GM19025 (cell line): Measurements from ENCODE around the gene KCND3.

ENCODE experiments used
- ATAC-seq: cut with Tn5 transposase; IDR thresholded peaks from one replicate; pipeline ENCODE4 v1.9.1; 2021; ENCODE audit warnings: mild to moderate bottlenecking, low read depth, moderate library complexity; ENCODE audit not compliant: unreplicated experiment

KCND3 gene

DNA sequence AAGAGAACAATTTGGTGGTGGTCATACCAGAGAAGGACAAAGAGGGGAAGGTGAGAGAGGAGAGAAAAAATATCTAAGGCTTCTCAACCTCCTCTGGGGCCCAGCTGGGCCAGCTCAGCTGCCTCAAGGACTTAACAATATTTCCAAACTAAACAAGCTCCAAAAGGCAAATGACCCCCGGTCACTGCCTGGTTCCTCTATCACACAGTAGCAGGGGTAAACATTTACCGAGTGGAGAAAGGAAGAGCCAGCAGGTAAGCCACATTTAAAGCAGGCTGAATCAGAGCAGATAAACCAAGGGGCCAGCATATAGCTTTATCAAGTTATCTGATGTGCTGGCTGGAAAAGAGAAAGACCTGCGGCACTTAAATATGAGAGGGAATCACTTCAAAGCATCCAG lies 102.1 kb downstream of the KCND3 start:
- no peak for ATAC-seq

DNA sequence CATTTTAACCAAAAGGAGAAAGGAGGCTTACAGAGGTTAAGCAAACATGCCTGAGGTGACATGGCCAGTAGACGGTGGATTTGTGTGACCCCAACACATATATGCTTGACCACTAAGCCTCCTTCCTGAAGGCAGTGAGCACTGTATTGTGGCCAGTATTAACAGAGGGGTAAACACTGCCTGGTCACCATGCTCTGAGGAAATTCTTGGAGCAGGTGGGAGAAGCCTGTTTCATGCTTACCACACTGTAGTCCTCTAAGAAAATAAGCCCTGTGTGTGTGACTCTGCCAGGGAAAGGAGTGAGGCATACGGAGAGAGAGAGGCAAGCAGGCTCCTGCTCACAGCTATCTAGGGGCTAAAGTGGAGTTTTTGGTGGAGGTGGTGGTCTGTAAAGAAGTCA lies 102.7 kb downstream of the KCND3 start:
- ATAC-seq, result no peak

DNA sequence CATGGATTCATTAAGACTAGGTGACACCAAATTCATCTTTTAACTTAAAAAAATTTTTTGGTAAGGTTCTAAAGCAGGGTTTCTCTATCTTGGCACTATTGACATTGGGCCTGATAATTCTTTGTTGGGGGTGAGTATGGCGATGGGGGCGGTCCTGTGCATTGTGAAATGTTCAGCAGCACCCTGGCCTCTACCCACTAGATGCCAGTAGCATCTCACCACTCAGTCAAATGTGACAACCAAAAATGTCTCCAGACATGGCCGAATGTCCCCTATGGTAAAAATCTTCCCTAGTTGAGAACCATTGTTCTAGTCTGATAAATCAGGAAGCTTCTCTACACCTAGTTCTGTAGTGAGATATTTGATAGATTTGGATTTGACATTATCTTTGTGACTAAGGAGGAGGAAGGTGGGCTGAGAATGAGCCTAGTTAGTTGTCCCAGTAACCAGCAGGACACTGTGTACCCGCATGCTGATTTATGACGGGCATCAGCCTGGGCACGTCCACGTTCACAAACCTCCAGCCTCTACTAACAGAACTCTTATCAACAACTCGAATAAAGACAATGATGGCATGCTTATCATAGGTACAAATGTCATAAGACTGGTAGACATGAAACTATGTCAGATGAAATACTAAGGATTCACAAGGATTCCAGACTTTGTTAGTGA lies 104.6 kb downstream of the KCND3 start:
- no peak for ATAC-seq

DNA sequence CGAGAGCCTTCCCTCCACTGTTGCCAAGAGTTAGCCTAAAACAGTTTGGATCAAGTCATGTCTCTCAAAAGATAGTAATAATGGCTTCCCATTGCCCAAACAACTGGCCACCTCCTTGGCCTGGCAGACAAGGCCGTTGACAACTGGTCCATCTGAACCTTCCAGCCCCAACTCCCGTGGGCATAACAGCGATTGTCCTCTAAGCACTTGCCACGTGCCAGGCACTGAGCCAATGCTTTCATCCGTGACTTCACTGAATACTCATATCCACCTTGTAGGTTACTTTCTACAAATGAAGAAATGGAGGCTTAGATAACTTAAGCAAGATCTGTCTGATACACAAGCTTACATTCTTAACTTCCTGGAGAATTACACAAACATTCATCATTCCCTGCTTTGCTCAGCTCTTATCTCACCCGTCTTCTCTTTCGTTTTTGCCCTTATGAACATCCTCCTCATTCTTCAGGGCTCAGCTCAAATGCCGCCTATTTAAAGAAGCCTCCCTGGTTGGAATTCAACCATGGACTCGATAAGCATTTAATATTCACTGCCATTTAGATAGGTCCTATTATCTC lies 106.4 kb downstream of the KCND3 start:
- no peak for ATAC-seq

DNA sequence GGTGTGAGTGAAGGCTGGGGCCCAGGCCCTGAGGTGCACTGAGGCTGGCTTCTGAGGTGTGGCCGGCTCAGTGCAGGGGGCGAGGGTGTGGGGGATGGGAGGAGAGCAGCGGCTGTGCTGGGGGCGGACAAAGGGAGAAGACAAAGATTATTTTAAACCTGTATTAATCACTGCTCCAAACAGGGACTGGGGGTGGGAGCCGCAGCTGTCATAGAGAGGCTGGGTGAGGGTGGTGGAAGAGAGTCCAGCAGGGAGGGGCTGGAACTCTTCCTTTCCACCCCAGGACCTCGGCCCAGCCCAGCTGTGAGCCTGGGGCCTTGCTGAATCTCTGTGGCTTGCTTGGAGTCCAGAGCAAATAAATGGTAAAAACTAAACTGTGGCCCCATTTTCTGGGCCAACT lies 106.9 kb downstream of the KCND3 start:
- ATAC-seq, result no peak

DNA sequence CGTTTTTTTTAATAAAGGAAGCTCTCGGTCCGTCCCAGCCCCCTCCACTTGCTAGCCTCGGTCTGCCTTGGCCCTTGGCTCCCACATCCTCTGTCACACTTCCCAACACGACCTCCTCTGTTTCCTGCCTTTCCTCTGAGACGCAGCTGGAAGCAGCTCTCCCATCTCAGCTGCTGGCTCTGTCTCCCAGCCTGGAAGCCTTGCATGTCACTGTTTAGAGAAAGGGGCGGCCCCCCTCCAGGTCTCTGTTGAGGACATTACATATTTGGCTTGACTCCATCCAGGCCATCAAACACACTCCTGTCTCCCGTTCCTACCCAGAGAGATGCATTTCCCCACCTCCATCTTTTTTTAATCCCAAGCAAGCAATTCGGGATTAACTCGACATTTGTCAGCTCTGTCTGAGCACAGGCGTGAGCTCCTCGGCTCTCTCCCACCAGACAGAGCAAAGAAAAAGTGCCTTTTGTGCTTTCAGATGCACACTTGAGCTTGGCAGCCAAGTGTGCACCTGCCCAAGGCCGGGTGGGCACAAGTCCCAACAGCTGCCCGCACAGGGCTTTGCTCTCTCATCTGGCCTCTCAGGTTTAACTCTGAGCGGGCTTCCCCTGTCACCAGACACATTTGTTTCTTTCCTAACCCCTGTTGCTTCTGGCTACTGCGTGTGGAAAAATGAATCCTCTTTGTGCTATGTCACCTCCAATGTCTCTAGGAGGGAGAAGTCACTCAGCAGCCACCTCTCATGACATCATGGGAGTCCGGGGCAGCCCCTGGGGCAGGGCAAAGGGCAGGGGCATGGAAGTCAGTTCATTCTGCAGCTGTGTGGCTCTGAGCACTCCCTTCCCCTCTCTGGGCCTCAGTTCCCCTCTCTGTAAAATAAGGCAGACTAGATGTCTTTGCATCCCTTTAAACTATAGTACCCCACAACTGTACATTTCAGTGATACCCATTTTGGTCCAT lies 108.3 kb downstream of the KCND3 start:
- no peak for ATAC-seq

DNA sequence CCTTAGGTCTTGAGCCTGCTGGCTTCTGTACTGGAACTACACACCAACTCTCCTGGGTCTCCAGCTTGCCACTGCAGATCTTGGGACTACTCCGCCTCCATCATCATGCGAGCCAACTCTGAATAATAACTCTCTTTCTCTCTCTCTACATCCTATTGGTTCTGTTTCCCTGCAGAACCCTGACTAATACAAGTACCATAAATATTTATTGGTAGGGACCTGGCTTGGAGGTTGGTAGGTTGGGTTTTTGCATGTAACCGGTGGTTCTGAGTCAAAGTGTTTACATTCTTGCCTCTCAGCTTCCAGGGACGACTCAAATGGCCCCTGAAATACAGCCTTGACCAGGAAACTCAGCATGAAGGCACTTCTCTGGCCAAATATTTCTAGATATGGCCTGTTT lies 110.4 kb downstream of the KCND3 start:
- ATAC-seq, result peak; percentile 19

DNA sequence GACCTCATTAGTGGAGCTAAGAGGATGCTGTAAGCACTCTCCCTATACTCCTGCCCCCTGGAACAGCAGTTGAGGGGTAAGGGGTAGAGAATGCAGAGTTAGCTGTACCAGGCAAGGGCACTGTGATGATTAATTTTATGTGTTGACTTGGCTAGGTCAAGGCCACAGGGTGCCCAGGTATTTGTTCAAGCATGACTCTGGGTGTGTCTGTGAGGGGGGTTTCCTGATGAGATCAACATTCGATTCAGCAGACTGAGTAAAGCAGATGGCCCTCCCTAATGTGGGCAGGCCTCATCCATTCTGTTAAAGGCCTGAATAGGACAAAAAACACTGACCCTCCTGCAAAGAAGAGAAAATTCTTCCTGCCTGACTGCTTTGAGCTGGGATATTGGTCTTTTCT lies 110.8 kb downstream of the KCND3 start:
- peak; percentile 50 for ATAC-seq

DNA sequence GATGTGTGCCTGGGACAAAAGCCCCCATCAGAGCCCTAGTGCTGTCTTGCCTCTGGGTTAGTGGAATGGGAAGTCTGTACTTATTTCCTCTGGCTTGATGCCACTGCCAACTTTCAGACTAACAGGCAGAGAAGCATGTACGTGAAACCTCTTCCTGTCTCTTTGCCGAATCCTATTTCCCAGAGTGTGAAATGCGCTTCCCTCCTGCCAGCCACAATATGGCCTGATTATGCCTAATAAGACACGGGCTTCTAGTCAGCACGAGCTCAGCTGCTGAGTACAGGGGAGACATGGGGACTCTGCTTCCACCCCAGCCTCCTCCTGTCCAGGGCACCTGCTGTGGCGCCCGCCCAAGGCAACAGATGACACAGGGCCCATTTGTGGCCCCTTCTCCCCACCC lies 111.4 kb downstream of the KCND3 start:
- ATAC-seq, result no peak

DNA sequence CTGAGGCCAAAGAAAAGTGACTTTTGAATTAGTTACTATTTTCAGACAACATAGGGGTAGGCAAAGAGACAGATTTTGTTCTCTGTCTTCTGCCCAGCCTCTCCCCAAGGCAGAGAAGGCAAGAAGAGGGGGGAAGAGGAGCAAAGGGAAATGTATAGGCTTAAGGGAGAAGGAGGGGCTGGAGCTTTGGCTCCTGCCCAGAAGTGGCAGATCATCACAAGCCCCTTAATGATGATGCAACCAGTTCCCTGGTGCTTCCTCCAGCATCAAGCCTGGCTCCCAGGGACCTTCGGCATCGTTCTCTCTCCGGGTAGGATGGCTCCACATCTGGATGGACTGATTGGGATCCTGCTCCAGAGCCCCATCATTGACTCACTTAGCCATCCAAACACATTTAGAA lies 112.8 kb downstream of the KCND3 start:
- ATAC-seq, result no peak

DNA sequence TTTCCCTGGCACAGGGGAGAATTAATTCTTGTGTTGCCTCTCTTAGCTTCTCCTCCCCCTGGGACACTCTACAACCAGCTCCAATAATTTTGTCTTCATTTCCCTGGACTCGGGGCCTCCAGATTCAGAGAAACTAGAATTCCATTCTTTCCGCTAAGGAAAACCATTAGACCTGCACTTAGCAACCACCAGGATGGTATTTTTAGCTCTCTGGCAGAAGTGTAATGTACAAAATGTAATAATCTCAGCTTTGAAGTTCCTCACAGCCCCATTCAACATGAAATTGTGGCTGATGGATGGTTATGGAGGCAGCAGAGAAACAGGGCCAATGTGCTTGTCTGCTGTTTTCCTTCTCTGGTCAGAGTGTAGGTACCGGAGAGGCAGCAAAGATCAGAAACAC lies 113.8 kb downstream of the KCND3 start:
- no peak for ATAC-seq

DNA sequence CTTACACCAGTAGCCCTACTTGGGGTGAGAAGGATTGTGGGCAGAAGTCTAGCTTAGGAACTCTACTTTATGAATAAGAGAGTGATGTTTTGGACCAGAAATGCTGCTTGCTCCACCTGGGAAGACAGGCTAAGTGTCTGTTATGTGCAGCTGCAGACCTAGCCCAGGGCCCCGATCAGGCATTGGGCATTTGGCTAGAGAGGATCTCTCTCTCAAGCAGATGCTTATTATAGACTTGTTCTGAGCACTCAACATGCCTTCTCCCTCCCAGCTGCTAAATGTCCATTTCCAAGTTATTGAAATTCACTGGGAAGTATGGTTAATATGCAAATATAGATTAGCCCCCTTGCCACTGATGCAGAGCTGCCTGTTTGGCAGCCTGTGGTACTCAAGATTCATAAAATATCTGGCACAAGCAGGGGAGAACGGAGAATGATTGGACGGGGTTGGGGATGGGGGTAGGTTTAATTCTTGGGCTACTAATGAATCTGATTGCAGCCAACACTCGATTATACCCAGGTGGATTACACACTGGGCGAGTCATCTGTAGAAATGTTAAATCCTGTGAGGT lies 115.9 kb downstream of the KCND3 start:
- no peak for ATAC-seq

DNA sequence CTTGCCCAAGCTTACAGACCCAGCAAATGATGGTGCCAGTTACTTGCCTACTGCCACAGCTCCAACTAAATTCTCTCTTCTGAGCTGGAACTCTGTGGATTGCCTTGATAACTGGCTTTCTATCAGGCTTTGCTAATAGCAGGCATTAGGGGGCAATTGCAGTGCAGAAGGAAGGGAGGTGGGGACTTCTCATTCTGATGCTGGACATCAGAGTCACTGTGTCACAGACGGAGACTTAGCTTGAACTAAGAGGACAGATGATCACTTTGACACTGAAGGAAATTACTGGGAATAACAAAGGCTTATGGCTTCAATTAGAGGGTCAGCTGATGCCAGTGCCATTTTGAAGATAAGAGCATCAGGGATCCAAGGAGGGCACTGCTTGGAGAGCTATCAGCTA lies 119.3 kb downstream of the KCND3 start:
- ATAC-seq, result no peak

DNA sequence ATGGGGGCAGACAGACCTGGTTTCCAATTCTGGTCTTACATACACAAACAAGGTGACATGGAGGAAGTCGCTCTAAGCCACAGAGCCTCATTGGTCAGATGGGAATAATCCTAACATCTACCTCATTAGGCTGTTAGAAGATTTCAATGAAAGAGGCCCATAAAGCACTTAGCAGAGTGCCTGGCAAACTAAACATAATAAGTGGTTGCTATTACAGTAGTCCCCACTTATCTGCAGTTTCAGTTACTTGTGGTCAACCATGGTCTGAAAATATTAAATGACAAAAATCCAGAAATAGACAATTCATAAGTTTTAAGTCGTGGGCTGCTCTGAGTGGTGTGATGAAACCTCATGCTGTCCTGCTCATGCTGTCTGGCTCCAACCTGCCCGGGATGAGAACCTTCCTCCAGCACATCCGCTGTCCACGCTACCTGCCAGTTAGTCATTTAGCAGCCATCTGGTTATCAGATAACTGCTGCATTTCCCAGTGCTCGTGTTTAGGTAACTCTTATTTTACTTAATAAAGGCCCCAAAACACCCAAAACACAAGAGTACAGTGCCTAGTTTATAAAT lies 121.5 kb downstream of the KCND3 start:
- ATAC-seq, result no peak

DNA sequence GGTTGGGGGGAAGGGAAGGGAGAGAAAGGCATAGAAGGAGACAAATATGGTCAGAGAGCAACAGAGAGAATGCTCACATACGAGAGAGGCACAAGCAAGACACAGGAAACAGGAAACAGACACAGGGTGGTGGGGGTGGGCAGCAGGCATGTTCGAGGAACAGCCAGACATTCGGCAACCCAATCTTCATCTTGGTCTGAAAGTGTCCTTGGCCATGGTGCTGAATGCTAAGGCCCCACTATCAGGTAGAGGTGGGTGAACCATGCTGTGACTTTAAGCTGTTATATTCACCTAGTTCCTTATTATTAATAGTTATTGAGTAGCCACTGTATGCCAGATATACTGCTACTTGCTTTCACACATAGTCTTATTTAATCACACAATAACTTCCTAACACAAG lies 124.6 kb downstream of the KCND3 start:
- ATAC-seq, result no peak

DNA sequence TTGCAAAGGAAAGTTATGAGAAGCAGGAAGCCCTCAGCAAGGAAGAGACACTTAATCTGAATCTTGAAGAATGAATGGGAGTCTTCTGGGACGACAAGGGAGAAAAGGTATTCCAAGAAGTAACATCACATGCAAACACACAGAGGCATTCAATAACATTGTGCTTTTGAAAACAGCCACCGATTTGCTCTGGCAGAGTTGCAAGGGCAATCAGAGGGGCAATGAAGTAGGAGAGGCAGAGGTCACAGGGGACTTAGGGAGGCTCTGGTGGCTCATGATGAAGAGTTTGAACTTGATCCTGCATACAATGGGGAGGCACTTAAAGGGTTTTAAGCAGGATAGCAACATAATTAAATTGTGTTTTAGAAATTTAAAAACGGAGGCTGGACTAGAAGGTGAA lies 126.1 kb downstream of the KCND3 start:
- no peak for ATAC-seq

DNA sequence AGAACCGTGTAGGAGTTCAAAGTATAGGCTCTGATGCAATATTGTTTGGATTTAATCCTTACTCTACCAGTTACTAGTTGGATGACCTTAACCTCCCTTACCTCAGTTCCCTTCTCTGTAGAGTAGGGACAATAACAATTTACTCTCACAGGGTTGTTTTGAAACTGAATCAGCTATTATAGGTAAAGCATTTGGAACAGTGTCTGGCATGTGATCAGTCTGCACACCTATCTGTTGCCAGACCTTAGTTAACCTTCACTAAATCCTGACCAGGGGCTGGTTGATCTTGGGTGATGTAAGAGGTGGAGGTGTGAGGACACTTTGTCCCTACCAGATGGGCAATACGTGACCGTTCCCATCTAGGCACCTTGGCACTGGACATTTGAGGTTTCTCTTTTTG lies 126.9 kb downstream of the KCND3 start:
- no peak for ATAC-seq

DNA sequence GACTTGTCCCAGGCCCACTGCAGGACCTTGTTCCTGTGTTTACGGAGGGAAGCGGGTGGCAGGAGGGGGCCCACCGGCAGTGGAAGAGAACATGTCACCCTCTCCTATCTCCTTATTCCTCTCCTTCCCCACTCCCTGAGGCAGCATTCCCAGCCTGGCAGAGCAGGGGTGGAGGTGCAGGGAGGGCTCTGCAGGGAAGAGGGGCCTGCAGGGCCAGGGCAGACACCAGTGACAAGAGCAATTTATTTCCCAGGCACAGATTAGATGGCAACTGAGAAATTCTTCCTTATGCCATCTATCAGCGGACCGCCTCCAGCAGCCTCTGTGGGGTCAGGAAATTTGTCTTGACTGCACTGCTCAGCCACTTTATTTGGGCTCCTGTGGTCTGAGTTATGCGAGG lies 127.9 kb downstream of the KCND3 start:
- no peak for ATAC-seq

DNA sequence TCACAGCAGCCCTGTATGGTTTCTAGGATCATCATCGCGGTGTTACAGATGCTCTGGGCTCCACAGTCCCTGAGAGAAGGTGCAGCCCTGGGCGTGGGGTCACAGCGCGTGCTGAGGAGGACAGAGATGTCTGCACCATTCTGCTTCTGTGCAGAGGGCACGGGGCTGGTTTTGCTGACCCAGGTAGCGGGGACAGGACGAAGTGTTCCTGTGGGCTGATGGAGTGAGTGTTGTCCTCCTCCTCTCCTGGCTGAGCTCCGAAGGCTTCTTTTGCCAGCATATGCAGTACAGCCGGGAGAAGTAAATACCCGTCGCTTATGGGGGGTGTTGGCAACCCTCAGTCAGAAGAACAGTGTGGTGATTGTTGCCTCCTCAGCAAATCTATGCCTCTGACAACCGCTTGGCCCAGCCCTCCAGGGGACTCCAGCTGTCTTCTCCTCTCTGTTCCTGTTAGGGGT lies 132.2 kb downstream of the KCND3 start:
- ATAC-seq, result no peak

DNA sequence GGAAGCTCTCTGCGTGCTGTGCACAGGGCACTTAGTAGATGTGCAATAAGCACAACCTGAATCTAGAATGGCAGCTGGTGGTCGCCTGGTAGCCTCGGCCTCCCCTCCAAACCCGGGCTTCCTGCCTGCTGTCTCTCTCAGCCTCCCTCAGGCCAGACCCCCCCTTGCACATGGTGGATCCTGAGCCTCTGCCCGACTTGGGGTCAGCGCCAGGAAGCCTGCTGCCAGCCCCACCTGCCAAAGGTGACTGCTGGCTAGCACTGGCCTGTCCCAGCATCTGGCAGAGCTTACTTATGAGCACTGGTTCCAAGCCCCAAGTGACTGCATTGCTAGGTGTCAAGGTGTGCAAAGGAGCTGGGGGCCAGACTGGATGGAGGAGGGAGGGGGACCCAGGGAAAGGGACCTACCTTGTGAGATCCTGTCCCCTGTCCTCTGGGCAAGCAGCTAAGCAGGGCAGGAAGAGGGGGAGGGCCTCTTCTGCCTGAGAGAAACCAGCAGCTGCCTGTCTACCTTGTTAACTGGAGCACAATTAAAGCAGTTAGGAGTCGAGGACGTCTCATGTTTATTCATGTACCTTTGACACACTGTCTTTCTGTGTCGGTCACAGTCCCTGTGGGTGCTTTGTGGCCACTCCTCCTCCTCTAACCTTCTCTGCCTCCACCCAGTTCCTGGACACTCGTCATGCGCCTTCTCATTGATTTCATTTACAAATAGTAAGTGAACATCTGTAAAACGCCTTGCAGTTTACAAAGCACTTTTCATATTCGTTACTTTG lies 132.9 kb downstream of the KCND3 start:
- no peak for ATAC-seq
